ENCODE data around the gene LINGO4. TPM values are rescaled to one million over a fixed set of nuclear protein-coding genes. Genes with fewer than 3 reads are reported as not detected.

LINGO4 gene
- total and polyA plus RNA-seq, 2 of the 13 experiments (the other 11 are each of a cell fraction or from before 2014, with no cell fraction given) = 0.02 to 0.05 TPM

DNA sequence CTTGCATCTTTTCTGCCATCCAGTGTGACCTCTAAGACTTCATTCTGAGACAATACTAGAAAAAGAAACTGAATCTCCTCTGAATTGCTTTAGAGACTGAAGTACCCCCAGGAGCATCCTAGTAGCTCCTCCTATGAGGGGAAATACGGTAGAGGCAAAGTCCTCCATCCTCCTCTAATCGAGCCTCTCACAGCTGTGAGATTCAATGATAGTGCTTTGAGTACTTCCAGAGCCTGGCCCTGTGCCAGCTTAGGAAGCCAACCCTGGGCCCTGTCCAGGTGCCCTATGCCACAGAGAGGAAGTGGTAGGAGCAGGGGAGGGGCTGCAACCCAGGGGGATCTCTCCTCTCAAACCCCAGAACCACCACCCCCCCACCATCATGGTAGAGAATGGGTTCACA is 15.7 kb upstream of the LINGO4 start:
- Histone ChIP-seq H4K20me1 (ENCODE audit: insufficient read depth, low read length) (no peaks in the 10 kb centered on the region), H3K27me3 (ENCODE audit: control insufficient read depth in 1 of 2, insufficient read depth in 2 of 2, low read length in 2 of 2) (no peaks in the 10 kb centered on the region), H3K27ac (ENCODE audit: extremely low read length, insufficient read depth, low read length) (no peak overlapping the region), H3K4me3 (replicated peaks in 1 of 3; ENCODE audit: insufficient read depth in 1 of 3, low read depth in 2 of 3, low read length in 3 of 3) (no peak overlapping the region), H3K9me3 (ENCODE audit: low read length) (no peaks in the 10 kb centered on the region), H3K9ac (ENCODE audit: insufficient read depth, low read depth, low read length) (no peak overlapping the region), H3K36me3 (replicated peaks in 1 of 2; ENCODE audit: control insufficient read depth in 1 of 2, insufficient read depth in 2 of 2, low read length in 2 of 2) (no peaks in the 10 kb centered on the region), H3K4me1 (ENCODE audit: insufficient read depth, low read length) (no peaks in the 10 kb centered on the region), H2AFZ (ENCODE audit: low read length) (no peak overlapping the region), H3K79me2 (ENCODE audit: insufficient read depth, low read length) (no peaks in the 10 kb centered on the region), H3K4me2 (ENCODE audit: low read depth, low read length) (no peak overlapping the region)
- no peak for TF ChIP-seq ZNF124 (CRISPR knock-in tag; IDR thresholded peaks at IDR 0.05)
- no peak for TF ChIP-seq ZNF33A (CRISPR knock-in tag; IDR thresholded peaks at IDR 0.05; ENCODE audit: borderline replicate concordance)
- no peak for TF ChIP-seq MAZ (IDR thresholded peaks at IDR 0.05; ENCODE audit: borderline replicate concordance, low read depth, low read length)
- no peak for TF ChIP-seq MAZ (CRISPR knock-in tag; IDR thresholded peaks at IDR 0.05; ENCODE audit: low read depth)
- no peak for TF ChIP-seq NAIF1 (CRISPR knock-in tag; IDR thresholded peaks at IDR 0.05; ENCODE audit: borderline replicate concordance)
- TF ChIP-seq REL (CRISPR knock-in tag; conservative IDR thresholded peaks at IDR 0.05) = no peak
- TF ChIP-seq ARID3A (IDR thresholded peaks at IDR 0.05; ENCODE audit: low read depth, low read length) = no peak
- no peak for TF ChIP-seq RFX3 (CRISPR knock-in tag; IDR thresholded peaks at IDR 0.05)
- no peak for TF ChIP-seq BORCS8-MEF2B (CRISPR knock-in tag; IDR thresholded peaks at IDR 0.05)
- TF ChIP-seq NFYB (CRISPR knock-in tag; IDR thresholded peaks at IDR 0.05) = no peak
- no peak for TF ChIP-seq HDAC2 (CRISPR knock-in tag; IDR thresholded peaks at IDR 0.05)
- TF ChIP-seq SNAPC2 (CRISPR knock-in tag; IDR thresholded peaks at IDR 0.05) = no peak
- TF ChIP-seq SRF (IDR thresholded peaks at IDR 0.05; ENCODE audit: low read depth, low read length) = no peak
- TF ChIP-seq KLF6 (CRISPR knock-in tag; IDR thresholded peaks at IDR 0.05) = no peak
- no peak for TF ChIP-seq STAT5B (CRISPR knock-in tag; IDR thresholded peaks at IDR 0.05)
- TF ChIP-seq ZFP1 (CRISPR knock-in tag; IDR thresholded peaks at IDR 0.05) = no peak
- no peak for TF ChIP-seq ZNF24 (IDR thresholded peaks at IDR 0.05)
- TF ChIP-seq ZNF17 (CRISPR knock-in tag; IDR thresholded peaks at IDR 0.05) = no peak
- no peak for TF ChIP-seq ZSCAN9 (CRISPR knock-in tag; IDR thresholded peaks at IDR 0.05; ENCODE audit: borderline replicate concordance)
- no peak for TF ChIP-seq HNRNPL (IDR thresholded peaks at IDR 0.05; ENCODE audit: low read depth, low read length)
- TF ChIP-seq ZNF430 (CRISPR knock-in tag; IDR thresholded peaks at IDR 0.05) = no peak
- WGBS (ENCODE audit: low lambda C conversion rate) = 79% methylated on average over 2 of the region's 2 CpGs
- no TSS peak for BruUV-seq (replicated peaks)
- intact Hi-C loops (cut with micrococcal nuclease; ENCODE audit: unreplicated experiment) = no loop called here
- ATAC-seq (no peak), FAIRE-seq (no peak), DNase-seq (ENCODE audit: low spot score) (no peak)
- CTCF ChIA-PET (ENCODE audit: low intra/inter-chr PET ratio, low total read pairs) = no interaction called here
- POLR2A ChIA-PET = no interaction called here
- in situ Hi-C loops (cut with HindIII; ENCODE audit: extremely low pct_ligation_motif_present, low pct_unique_long_range_greater_than_20kb) = no loop called here

All from HepG2 (cell line).